ENCODE measurements around the gene AGAP1. TPM values are rescaled to one million over a fixed set of nuclear protein-coding genes. Genes with fewer than 3 reads are reported as not detected.

The AGAP1 gene
- total RNA-seq, 4 donors from 2014 or later, result 13.7 to 18.5 (median 17.1) TPM

- WGBS, 2 donors, result 93 to 95% methylated on average over 3 of the region's 3 CpGs
- peak in 1 of 2 donors; percentile 56 for DNase-seq (ENCODE audit: low spot score in 2 of 2)
- TF ChIP-seq CTCF (IDR thresholded peaks at IDR 0.05), result no peak
- no peak for TF ChIP-seq POLR2A (IDR thresholded peaks at IDR 0.05)
- intact Hi-C loops (cut with DNase I; ENCODE audit: low total_unique reads), result no loop called here
- H3K4me3 ChIP-seq (ENCODE audit: low read depth, poor library complexity, severe bottlenecking), result no peak overlapping the region
Observed at GRCh38 chr2:235695602-235695895, 201.7 kb downstream of the AGAP1 start.

GRCh38 chr2:235697041-235697440, 203.2 kb downstream of the AGAP1 start:
- intact Hi-C loops (cut with DNase I; ENCODE audit: low total_unique reads), result loop anchor here (2.0 kb wide), 1 partner anchor 50 kb away; no protein-coding TSS in a partner anchor
- DNase-seq (ENCODE audit: low spot score in 2 of 2), result peak in 1 of 2 donors; percentile 66
- TF ChIP-seq CTCF (IDR thresholded peaks at IDR 0.05) (no peak), POLR2A (IDR thresholded peaks at IDR 0.05) (no peak)
- 90 to 96% methylated on average over 8 of the region's 8 CpGs for WGBS, 2 donors
- no peak overlapping the region for H3K4me3 ChIP-seq (ENCODE audit: low read depth, poor library complexity, severe bottlenecking)

- intact Hi-C loops (cut with DNase I; ENCODE audit: low total_unique reads), result no loop called here
- WGBS, 2 donors, result 68 to 73% methylated on average over 9 of the region's 9 CpGs
- H3K4me3 ChIP-seq (ENCODE audit: low read depth, poor library complexity, severe bottlenecking), result no peak overlapping the region
- no peak for DNase-seq (ENCODE audit: low spot score in 2 of 2)
- TF ChIP-seq POLR2A (IDR thresholded peaks at IDR 0.05) (no peak), CTCF (IDR thresholded peaks at IDR 0.05) (no peak)
Observed at GRCh38 chr2:235698028-235698427, 204.2 kb downstream of the AGAP1 start.

GRCh38 chr2:235698491-235698890, 204.6 kb downstream of the AGAP1 start:
- intact Hi-C loops (cut with DNase I; ENCODE audit: low total_unique reads), result no loop called here
- DNase-seq (ENCODE audit: low spot score in 2 of 2), result no peak
- H3K4me3 ChIP-seq (ENCODE audit: low read depth, poor library complexity, severe bottlenecking), result no peak overlapping the region
- WGBS, 2 donors, result 86 to 96% methylated on average over 7 of the region's 7 CpGs
- TF ChIP-seq CTCF (IDR thresholded peaks at IDR 0.05), result no peak
- no peak for TF ChIP-seq POLR2A (IDR thresholded peaks at IDR 0.05)

- DNase-seq (ENCODE audit: low spot score in 2 of 2), result no peak
- no peak for TF ChIP-seq POLR2A (IDR thresholded peaks at IDR 0.05)
- no peak for TF ChIP-seq CTCF (IDR thresholded peaks at IDR 0.05)
- H3K4me3 ChIP-seq (ENCODE audit: low read depth, poor library complexity, severe bottlenecking), result no peak overlapping the region
- WGBS, 2 donors, result 79 to 87% methylated on average over 5 of the region's 5 CpGs
- intact Hi-C loops (cut with DNase I; ENCODE audit: low total_unique reads), result no loop called here
Observed at GRCh38 chr2:235699576-235699975, 205.7 kb downstream of the AGAP1 start.

GRCh38 chr2:235701206-235701981, 207.6 kb downstream of the AGAP1 start:
- 61 to 69% methylated on average over 13 of the region's 13 CpGs for WGBS, 2 donors
- DNase-seq (ENCODE audit: low spot score in 2 of 2), result no peak
- intact Hi-C loops (cut with DNase I; ENCODE audit: low total_unique reads), result no loop called here
- H3K4me3 ChIP-seq (ENCODE audit: low read depth, poor library complexity, severe bottlenecking), result no peak overlapping the region
- TF ChIP-seq POLR2A (IDR thresholded peaks at IDR 0.05) (no peak), CTCF (IDR thresholded peaks at IDR 0.05) (no peak)
